DND-41 (cell line): Measurements from ENCODE around the gene TLE4.

Experiments used
- ATAC-seq: fragments of 200-7000 bp; cut with Tn5 transposase; 3 replicates; pipeline ENCODE4 v1.9.1; 2021; ENCODE audit warnings: low read depth; ENCODE audit not compliant: insufficient read depth
- DNase-seq: peaks from one replicate; pipeline ENCODE4 v3.0.0-alpha.2; 2020
- H2AFZ ChIP-seq: 2 replicates; pipeline ENCODE4 v1.6.0; 2012; ENCODE audit warnings: low read depth, low read length
- H3K27ac ChIP-seq: 2 replicates; pipeline ENCODE4 v1.5.1; 2012; ENCODE audit warnings: low read length, inconsistent platforms
- H3K27me3 ChIP-seq: fragments of 200-600 bp; sonication (generic); 2 replicates; pipeline ENCODE4 v1.6.0; 2012; ENCODE audit warnings: low read length, mild to moderate bottlenecking, inconsistent platforms; ENCODE audit not compliant: insufficient read depth, poor library complexity
- H3K36me3 ChIP-seq: 2 replicates; pipeline ENCODE4 v1.5.1; 2012; ENCODE audit warnings: low read length, inconsistent platforms; ENCODE audit not compliant: insufficient read depth
- H3K4me1 ChIP-seq: 2 replicates; pipeline ENCODE4 v1.5.1; 2012; ENCODE audit warnings: mild to moderate bottlenecking, low read length; ENCODE audit not compliant: insufficient read depth
- H3K4me2 ChIP-seq: 2 replicates; pipeline ENCODE4 v1.6.0; 2012; ENCODE audit warnings: mild to moderate bottlenecking, moderate library complexity, low read length, inconsistent platforms; ENCODE audit not compliant: insufficient read depth
- H3K4me3 ChIP-seq, 2 experiments: fragments of 200-600 bp in 1 of 2; shearing (Covaris generic) in 1 of 2; 2 replicates each; pipeline ENCODE4 v1.5.1; 2012 to 2016; ENCODE audit warnings: inconsistent platforms in 2 of 2, low read length in 2 of 2, mild to moderate bottlenecking in 2 of 2, low read depth in 1 of 2, moderate library complexity in 1 of 2
- H3K79me2 ChIP-seq: 2 replicates; pipeline ENCODE4 v1.6.0; 2012; ENCODE audit warnings: low read length, inconsistent platforms; ENCODE audit not compliant: insufficient read depth
- H3K9ac ChIP-seq: 2 replicates; pipeline ENCODE4 v1.6.0; 2012; ENCODE audit warnings: low read depth, mild to moderate bottlenecking, inconsistent platforms, low read length, moderate library complexity
- H3K9me3 ChIP-seq: 2 replicates; pipeline ENCODE4 v1.5.1; 2012; ENCODE audit warnings: low read length, moderate library complexity, mild to moderate bottlenecking, inconsistent platforms; ENCODE audit not compliant: insufficient read depth, severe bottlenecking
- H4K20me1 ChIP-seq: 2 replicates; pipeline ENCODE4 v1.6.0; 2012; ENCODE audit warnings: low read length; ENCODE audit not compliant: insufficient read depth
- CTCF ChIP-seq: IDR thresholded peaks from 2 replicates; pipeline ENCODE4 v1.5.1; 2012; ENCODE audit warnings: borderline replicate concordance, low read length, moderate library complexity, mild to moderate bottlenecking; ENCODE audit not compliant: poor library complexity, severe bottlenecking; ENCODE audit errors: extremely low read depth
- EZH2 ChIP-seq: IDR thresholded peaks from 3 replicates; pipeline ENCODE4 v1.6.1; 2012; ENCODE audit warnings: borderline replicate concordance, low read depth, mild to moderate bottlenecking, moderate library complexity, low read length, inconsistent platforms; ENCODE audit not compliant: severe bottlenecking

The TLE4 gene

DNA sequence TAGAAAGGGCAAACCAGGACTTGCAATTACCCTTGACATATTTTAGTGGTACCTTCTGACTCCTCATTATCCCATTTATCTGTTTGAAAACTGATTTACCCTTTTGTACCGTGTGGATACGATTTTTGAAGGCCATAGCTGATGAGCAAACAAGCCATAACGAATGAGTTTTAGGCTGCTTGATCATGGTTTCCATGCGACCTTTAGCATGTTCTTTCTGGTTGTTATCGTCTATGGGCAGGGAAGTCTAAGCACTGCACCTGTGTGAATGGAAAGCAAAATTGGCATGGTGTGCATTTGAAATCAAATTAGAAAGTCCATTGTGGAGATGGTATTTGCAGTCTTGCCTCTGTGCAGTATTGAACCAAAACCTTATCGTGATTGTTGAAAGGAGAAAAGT lies 127.7 kb downstream of the TLE4 start:
- H2AFZ ChIP-seq, result no peak overlapping the region
- H3K9ac ChIP-seq, result no peak overlapping the region
- no peaks in the 10 kb centered on the region for H4K20me1 ChIP-seq
- TF ChIP-seq CTCF (no peak), EZH2 (no peak)
- no peak overlapping the region for H3K4me2 ChIP-seq
- H3K9me3 ChIP-seq, result no peaks in the 10 kb centered on the region
- H3K79me2 ChIP-seq, result no peaks in the 10 kb centered on the region
- H3K27me3 ChIP-seq, result no peaks in the 10 kb centered on the region
- no peak for ATAC-seq
- no peak overlapping the region for H3K4me3 ChIP-seq
- 0 out of 2 replicates have a peak, but pooled peaks cover under 1% of the 10 kb centered on the region for H3K36me3 ChIP-seq
- H3K27ac ChIP-seq, result no peak overlapping the region
- H3K4me1 ChIP-seq, result peaks cover 19% of the 10 kb centered on the region
- DNase-seq, result no peak

DNA sequence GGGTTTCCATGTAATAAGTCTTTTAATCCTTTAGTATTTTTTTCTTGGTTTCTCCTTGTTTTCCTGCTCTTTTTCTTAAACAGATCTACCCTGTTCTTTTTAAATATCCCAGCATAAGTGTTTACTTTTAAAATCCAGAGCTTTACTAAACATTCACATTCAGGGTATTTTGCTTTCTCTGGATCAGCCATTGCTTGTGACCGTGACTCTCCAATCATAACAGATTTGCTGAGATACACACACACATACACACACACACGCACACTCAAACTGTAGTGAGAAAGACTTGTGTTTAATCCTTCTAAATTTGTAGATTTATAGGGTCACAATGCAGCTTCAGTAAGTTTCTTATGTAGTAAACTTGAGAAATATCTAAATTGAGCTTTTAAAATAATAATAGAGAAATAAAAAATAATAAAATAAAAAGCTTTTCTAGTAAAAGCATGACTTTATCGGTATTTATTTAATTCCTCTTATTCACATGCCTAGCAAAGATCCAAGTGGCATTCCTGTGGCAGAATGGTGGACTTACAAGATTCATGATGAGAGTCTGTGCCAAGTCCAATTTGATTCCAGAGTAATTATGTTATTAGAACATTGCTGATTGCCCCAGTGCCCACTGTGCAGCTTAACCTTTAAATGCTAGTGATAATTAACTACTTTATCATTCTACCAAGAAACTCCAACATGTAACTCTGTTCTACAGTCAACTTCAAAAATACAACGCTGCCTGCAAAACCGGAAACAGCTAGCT lies 129.0 kb downstream of the TLE4 start:
- no peaks in the 10 kb centered on the region for H4K20me1 ChIP-seq
- H3K9ac ChIP-seq, result no peak overlapping the region
- no peaks in the 10 kb centered on the region for H3K79me2 ChIP-seq
- H3K27me3 ChIP-seq, result no peaks in the 10 kb centered on the region
- peaks cover 6% of the 10 kb centered on the region for H3K4me1 ChIP-seq
- H3K36me3 ChIP-seq, result peaks cover 12% of the 10 kb centered on the region; the same call in 1 of the 2 replicates
- no peak for DNase-seq
- H2AFZ ChIP-seq, result no peak overlapping the region
- no peaks in the 10 kb centered on the region for H3K9me3 ChIP-seq
- ATAC-seq, result no peak
- H3K27ac ChIP-seq, result no peak overlapping the region
- TF ChIP-seq CTCF (no peak), EZH2 (no peak)
- H3K4me2 ChIP-seq, result no peak overlapping the region
- no peak overlapping the region for H3K4me3 ChIP-seq

GRCh38 chr9:79701651-79702050 lies 129.9 kb downstream of the TLE4 start:
- H3K27ac ChIP-seq, result no peak overlapping the region
- no peak overlapping the region for H3K4me2 ChIP-seq
- H3K27me3 ChIP-seq, result no peaks in the 10 kb centered on the region
- H3K4me3 ChIP-seq, result no peak overlapping the region
- ATAC-seq (no peak), DNase-seq (no peak)
- H2AFZ ChIP-seq, result no peak overlapping the region
- H3K79me2 ChIP-seq, result no peaks in the 10 kb centered on the region
- H3K9me3 ChIP-seq, result no peaks in the 10 kb centered on the region
- no peak overlapping the region for H3K9ac ChIP-seq
- H4K20me1 ChIP-seq, result no peaks in the 10 kb centered on the region
- H3K4me1 ChIP-seq, result no peaks in the 10 kb centered on the region
- TF ChIP-seq CTCF, result no peak
- TF ChIP-seq EZH2, result no peak
- H3K36me3 ChIP-seq, result peaks cover 12% of the 10 kb centered on the region; the same call in 1 of the 2 replicates

DNA sequence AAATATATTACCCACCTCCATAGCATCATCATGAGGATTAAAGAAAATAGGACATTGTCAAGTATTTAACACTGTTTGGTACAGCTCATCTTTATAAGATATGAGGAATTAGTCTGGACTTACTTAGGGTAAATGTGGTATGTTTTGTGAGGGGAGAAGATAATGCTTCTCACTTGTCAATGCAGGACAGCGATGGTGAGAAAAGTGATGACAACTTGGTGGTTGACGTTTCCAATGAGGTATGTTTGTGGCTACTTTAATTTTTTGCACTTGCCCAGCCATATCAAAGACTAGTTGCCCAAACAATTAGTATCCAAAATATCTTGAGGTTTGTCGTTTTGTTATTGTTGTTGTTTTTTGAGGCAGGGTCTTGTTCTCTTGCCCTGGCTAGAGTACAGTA lies 133.9 kb downstream of the TLE4 start:
- Histone ChIP-seq H4K20me1 (no peaks in the 10 kb centered on the region), H3K4me2 (no peak overlapping the region), H3K4me3 (no peak overlapping the region), H3K27ac (no peak overlapping the region), H3K27me3 (no peaks in the 10 kb centered on the region), H3K36me3 (peaks cover 28% of the 10 kb centered on the region), H3K79me2 (no peaks in the 10 kb centered on the region), H2AFZ (no peak overlapping the region), H3K9me3 (no peaks in the 10 kb centered on the region), H3K4me1 (no peaks in the 10 kb centered on the region), H3K9ac (no peak overlapping the region)
- ATAC-seq (no peak), DNase-seq (no peak)
- TF ChIP-seq CTCF (no peak), EZH2 (no peak)
